ENCODE measurements around the gene TCEA2.
"Not testable (repeated sequence)": the region's sequence is repeated elsewhere in the genome, so short reads cannot be mapped to it uniquely, and the experiment has no call there.

The TCEA2 gene

GRCh38 chr20:64111841-64112641, 49.0 kb downstream of the TCEA2 start:
- no peak for DNase-seq

GRCh38 chr20:64112691-64113443, 49.9 kb downstream of the TCEA2 start:
- no peak for DNase-seq

- no peak for DNase-seq
Measured at GRCh38 chr20:64113444-64113775, 50.4 kb downstream of the TCEA2 start.

- DNase-seq = no peak
Measured at GRCh38 chr20:64113796-64114355, 50.9 kb downstream of the TCEA2 start.

GRCh38 chr20:64114356-64114971, 51.5 kb downstream of the TCEA2 start:
- no peak for DNase-seq

GRCh38 chr20:64115171-64115911, 52.3 kb downstream of the TCEA2 start:
- no peak for DNase-seq

- DNase-seq = no peak
Measured at GRCh38 chr20:64116016-64116415, 53.0 kb downstream of the TCEA2 start.

- no peak for DNase-seq
Measured at GRCh38 chr20:64116541-64117431, 53.8 kb downstream of the TCEA2 start.

GRCh38 chr20:64117432-64117777, 54.4 kb downstream of the TCEA2 start:
- not testable (repeated sequence) for DNase-seq

- DNase-seq = no peak
Measured at GRCh38 chr20:64119301-64119680, 56.3 kb downstream of the TCEA2 start.

GRCh38 chr20:64119681-64120341, 56.8 kb downstream of the TCEA2 start:
- DNase-seq = no peak

- no peak for DNase-seq
Measured at GRCh38 chr20:64121586-64121985, 58.6 kb downstream of the TCEA2 start.

Measured in RPMI8226 (cell line).